ENCODE results near the gene RNF151.
"Not testable (repeated sequence)": the region's sequence is repeated elsewhere in the genome, so short reads cannot be mapped to it uniquely, and the experiment has no call there.

DNA sequence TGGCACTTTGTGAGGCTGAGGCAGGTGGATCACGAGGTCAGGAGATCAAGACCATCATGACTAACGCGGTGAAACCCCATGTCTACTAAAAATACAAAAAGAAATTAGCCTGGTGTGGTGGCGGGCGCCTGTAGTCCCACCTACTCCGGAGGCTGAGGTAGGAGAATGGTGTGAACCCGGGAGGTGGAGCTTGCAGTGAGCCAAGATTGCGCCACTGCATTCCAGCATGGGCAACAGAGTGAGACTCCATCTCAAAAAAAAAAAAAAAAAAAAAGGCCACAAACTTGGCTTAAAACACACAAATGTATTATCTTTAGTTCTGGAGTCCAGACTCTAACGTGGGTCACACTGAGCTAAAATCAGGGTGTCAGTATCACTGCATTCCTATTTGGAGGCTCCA is 45.1 kb downstream of the RNF151 start:
- TF ChIP-seq, protein P1, sequence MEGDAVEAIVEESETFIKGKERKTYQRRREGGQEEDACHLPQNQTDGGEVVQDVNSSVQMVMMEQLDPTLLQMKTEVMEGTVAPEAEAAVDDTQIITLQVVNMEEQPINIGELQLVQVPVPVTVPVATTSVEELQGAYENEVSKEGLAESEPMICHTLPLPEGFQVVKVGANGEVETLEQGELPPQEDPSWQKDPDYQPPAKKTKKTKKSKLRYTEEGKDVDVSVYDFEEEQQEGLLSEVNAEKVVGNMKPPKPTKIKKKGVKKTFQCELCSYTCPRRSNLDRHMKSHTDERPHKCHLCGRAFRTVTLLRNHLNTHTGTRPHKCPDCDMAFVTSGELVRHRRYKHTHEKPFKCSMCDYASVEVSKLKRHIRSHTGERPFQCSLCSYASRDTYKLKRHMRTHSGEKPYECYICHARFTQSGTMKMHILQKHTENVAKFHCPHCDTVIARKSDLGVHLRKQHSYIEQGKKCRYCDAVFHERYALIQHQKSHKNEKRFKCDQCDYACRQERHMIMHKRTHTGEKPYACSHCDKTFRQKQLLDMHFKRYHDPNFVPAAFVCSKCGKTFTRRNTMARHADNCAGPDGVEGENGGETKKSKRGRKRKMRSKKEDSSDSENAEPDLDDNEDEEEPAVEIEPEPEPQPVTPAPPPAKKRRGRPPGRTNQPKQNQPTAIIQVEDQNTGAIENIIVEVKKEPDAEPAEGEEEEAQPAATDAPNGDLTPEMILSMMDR (conservative IDR thresholded peaks at IDR 0.05 in 1 of 2, IDR thresholded peaks at IDR 0.05 in 1 of 2; ENCODE audit: low read depth in 1 of 2, low read length in 2 of 2): not testable (repeated sequence)
- not testable (repeated sequence) for TF ChIP-seq EZH2 (IDR thresholded peaks at IDR 0.05; ENCODE audit: low read length, missing control alignments)
